Measurements from ENCODE around the gene MAPKAPK3.
"Not testable (repeated sequence)": the region's sequence is repeated elsewhere in the genome, so short reads cannot be mapped to it uniquely, and the experiment has no call there.

Gene MAPKAPK3

GRCh38 chr3:50652709-50653108, 35.8 kb downstream of the MAPKAPK3 start:
- no peak for DNase-seq (ENCODE audit: low read depth in 2 of 3, low spot score in 2 of 3)

- DNase-seq (ENCODE audit: low read depth in 2 of 3, low spot score in 2 of 3), result no peak
These were observed 37.1 kb downstream of the MAPKAPK3 start for GRCh38 chr3:50653937-50654595.

DNA sequence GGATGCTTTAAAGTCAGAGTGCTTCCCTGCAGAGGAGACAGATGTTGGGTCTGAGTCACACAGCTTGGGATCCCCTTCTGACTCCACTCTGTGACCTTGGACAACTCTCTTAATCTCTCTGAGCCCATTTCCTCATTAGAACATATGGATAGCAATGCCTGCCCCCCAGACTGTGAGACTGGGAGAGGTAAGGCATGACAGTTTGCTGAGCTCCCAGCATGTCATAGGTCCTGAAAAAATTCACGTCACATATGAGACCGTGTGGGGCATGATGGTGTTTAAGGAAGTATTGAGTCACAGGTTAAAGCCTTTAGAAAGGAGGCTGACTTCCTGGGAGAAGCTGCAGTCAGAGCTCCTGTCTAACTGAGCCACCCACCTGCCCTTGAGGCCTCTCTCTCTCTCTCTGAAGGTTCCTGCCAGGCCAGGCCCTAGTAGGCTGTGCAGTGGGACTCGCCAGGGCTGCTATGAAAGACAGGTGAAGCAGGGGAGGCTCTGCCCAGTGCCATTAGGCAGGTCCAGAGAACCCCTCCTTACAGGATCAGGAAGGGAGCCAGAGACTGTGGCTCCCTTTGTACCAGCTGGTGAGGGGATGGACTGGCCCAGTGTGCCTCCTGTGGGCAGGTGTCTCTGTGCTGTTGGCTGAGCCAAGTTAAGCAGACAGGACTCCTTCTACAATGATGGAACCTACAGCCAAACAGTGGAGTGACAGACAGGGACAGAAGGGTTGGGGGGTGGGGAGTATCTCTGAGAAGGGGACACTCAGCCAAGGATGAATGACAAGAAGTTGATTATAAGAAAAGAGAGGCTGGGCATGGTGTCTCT, 38.3 kb downstream of the MAPKAPK3 start:
- DNase-seq (ENCODE audit: low read depth in 2 of 3, low spot score in 2 of 3), result peak in 1 of 3 experiments; percentile 18

GRCh38 chr3:50656417-50657195, 39.7 kb downstream of the MAPKAPK3 start:
- DNase-seq (ENCODE audit: low read depth in 2 of 3, low spot score in 2 of 3), result no peak

DNA sequence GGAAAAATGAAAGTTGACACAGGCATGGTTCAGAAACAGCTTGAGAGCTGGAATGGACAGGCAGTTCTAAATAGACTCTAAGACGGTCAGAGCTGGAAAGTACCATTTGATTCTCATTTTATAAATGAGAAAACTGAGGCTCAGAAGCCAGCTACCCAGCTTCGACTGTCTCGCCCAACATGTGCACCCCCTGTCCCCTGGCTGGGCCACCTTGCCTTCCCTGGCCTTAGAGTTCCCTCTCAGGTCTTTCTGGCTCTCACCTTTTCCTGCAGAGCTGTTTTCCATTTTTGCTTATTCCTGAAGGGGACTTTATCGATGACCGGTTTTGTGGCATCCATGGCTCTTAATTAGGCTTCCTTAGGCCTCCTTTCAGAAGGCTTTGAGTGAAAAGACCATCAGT, 40.5 kb downstream of the MAPKAPK3 start:
- DNase-seq (ENCODE audit: low read depth in 2 of 3, low spot score in 2 of 3), result no peak

GRCh38 chr3:50657816-50658215, 40.9 kb downstream of the MAPKAPK3 start:
- DNase-seq (ENCODE audit: low read depth in 2 of 3, low spot score in 2 of 3), result no peak

GRCh38 chr3:50658416-50658815, 41.5 kb downstream of the MAPKAPK3 start:
- no peak for DNase-seq (ENCODE audit: low read depth in 2 of 3, low spot score in 2 of 3)

GRCh38 chr3:50658831-50659230, 41.9 kb downstream of the MAPKAPK3 start:
- no peak for DNase-seq (ENCODE audit: low read depth in 2 of 3, low spot score in 2 of 3)

DNA sequence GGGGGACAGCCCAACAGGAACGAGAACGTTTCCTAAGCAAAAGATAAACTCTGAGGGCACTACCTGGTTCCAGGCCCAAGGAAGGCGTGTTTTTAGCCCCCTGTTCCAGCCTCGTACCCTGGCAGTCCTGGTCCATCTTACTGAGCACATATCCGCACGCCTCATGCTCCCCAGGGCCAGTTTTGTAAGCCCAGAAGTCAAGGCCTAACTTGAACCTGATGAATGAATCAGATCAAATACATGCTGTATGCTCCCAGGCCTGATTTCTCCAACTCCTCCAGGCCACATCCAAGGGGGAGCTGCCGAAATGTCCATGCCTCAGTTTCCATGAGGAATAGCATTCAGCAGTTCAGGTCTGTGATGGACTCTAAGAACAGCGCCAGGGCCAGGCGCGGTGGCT, 43.4 kb downstream of the MAPKAPK3 start:
- no peak for DNase-seq (ENCODE audit: low read depth in 2 of 3, low spot score in 2 of 3)

DNA sequence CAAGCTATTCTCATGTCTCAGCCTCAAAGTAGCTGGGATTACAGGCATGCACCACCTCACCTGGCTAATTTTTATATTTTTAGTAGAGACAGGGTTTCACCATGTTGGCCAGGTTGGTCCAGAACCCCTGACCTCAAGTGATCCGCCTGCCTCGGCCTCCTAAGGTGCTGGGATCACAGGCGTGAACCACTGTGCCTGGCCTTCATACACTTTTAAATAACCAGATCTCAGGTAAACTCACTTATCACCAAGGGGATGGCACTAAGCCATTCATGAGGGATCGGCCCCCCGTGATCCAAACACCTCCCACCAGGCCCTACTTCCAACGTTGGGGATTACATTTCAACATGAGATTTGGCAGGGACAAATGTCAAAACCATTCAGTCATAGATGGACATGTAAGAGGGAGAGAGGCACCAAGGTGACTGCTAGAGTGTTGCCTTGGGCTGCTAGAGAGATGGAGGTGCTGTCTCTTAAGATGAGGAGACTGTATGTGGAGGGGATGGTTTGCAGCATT, 44.4 kb downstream of the MAPKAPK3 start:
- DNase-seq (ENCODE audit: low read depth in 2 of 3, low spot score in 2 of 3), result no peak

- DNase-seq (ENCODE audit: low read depth in 2 of 3, low spot score in 2 of 3), result no peak
These were observed 45.5 kb downstream of the MAPKAPK3 start for GRCh38 chr3:50662408-50662807.

DNA sequence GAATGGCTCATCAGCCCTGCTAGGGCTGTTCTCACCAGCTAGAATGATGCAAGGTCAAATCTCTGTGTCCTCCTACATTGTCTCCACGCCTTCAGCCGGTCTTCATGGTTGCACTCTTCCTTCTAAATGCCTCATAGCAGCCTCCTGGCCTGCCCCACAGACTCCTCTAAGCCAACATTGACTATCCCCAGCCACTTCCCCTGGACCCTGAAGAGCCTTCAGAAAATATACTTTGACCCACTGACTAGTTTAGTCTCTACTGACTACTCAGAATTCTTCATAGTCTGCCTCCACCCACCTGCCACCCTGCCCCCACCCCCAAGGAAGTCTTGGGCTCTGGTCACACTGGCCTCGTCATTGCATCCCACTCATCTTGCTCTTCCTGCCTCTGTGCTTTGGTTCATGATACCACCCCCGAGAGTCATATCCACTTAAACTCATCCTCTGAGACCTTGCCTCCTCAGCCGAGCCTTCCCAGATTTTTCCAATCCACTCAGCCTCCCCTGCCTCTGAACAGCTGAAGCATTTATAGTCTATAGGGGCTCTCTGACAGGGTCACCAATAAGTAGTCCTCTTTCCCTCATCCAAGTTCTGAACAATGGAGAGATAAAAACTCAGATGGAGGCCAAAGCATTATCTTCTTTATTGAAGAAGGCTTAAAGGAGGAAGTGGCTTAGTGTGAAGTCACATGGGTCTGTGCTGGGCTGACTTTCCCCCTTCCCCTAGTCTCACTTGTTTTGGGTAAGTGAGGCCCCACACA, 48.3 kb downstream of the MAPKAPK3 start:
- no peak for DNase-seq (ENCODE audit: low read depth in 2 of 3, low spot score in 2 of 3)

GRCh38 chr3:50665841-50666115, 48.8 kb downstream of the MAPKAPK3 start:
- not testable (repeated sequence) for DNase-seq (ENCODE audit: low read depth in 2 of 3, low spot score in 2 of 3)

- no peak for DNase-seq (ENCODE audit: low read depth in 2 of 3, low spot score in 2 of 3)
These were observed 49.9 kb downstream of the MAPKAPK3 start for GRCh38 chr3:50666837-50667236.

DNA sequence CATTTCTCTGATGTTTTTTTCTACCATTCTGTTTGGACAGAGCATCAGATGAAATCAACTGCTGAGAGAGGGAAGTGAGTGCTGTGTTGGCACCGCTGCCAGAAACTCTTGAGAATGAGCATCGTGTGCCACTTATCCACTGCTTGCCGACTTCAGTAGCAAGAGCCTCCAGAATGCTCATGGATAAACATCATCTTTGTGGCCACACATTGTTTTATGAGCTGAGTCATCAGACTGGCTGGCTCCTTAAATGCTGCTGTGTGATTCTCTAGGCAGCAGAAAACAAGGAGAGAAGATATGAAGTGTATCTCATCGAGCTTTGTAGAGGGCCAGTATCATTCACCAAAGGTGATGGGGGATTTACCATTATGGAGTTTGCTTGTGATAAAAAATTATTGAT, 54.4 kb downstream of the MAPKAPK3 start:
- DNase-seq (ENCODE audit: low read depth in 2 of 3, low spot score in 2 of 3), result no peak

DNA sequence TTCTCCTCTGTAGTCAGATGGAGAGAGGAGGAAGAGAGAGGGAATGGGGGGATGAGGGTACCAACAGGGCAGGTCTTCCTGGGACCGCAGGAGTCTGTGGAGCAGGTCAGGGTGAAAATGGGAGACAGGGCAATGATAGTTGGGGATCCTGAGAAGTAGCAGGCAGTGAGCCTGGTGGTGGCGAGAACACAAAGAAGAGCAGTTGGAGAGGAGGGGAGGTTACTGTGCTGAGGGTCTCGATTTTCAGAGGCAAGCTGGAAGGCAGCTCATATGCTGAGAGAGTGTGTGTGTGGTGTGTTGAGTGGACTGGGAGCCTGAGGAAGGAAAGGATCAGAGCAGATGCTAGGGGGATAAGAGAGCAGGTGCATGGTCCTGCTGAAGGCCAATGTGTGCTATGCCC, 55.7 kb downstream of the MAPKAPK3 start:
- no peak for DNase-seq (ENCODE audit: low read depth in 2 of 3, low spot score in 2 of 3)

GRCh38 chr3:50673931-50674330, 57.0 kb downstream of the MAPKAPK3 start:
- DNase-seq (ENCODE audit: low read depth in 2 of 3, low spot score in 2 of 3), result no peak

- peak in 2 of 3 experiments; percentile 20 to 30 for DNase-seq (ENCODE audit: low read depth in 2 of 3, low spot score in 2 of 3)
These were observed 57.6 kb downstream of the MAPKAPK3 start, which contains the start of gene DOCK3 for GRCh38 chr3:50674349-50675178. DOCK3 (plus strand) TSS chr3:50674927; CDS start chr3:50675264, 337 bp downstream.

DNA sequence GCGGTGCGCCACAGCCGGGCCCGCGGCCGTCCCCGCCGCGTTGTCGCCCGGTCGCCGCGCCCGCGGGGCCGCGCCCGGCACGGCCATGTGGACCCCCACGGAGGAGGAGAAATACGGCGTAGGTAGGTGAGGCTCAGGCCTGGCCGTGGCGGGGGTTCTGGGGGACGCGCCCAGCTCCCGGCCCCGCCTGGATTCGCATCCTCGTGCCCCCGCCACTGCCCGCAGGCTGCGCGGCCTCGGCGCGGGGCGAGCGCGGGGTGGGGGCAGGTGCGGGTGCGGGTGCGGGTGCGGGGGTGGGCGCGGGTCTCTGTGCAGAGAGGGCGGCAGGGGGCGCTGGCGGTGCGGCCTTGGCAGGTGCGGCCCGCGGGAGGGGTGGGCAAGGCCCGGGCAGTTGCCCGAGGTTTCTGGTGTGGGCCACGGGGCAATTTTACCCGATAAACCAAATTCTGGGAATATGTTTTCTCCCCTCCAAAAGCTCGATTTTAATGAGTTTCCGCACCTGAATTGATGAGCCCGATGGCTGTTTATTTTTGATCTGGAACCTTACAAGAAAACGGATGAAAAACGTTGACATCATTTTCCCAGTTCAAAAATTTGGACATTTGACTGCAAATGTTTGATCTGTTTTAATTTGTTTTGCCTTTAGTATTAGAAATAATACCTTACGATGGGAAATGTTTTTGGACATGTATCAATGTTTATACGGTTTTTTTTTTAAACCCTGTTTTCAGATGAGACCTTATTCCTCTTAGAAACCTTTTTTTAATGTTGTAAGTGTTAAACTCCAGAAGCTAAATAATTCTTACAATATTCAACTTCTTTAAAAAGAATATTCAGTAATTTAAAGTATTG, 58.5 kb downstream of the MAPKAPK3 start:
- DNase-seq (ENCODE audit: low read depth in 2 of 3, low spot score in 2 of 3), result peak in 2 of 3 experiments; percentile 31 to 52
